DOHH2 (cell line): ENCODE data around the gene MLIP.

ENCODE experiments used
- H3F3A ChIP-seq: fragments of 200-600 bp; sonication (generic), shearing (Covaris generic); 2 replicates; pipeline ENCODE4 v1.6.0; 2016; ENCODE audit warnings: antibody characterized with exemption, mild to moderate bottlenecking; ENCODE audit not compliant: control insufficient read depth, insufficient read depth
- H3K27ac ChIP-seq: fragments of 200-600 bp; sonication (generic); 2 replicates; pipeline ENCODE4 v1.5.1; 2014; ENCODE audit warnings: low read depth, mild to moderate bottlenecking, low read length, moderate library complexity
- H3K27me3 ChIP-seq: fragments of 200-600 bp; sonication (generic); 2 replicates; pipeline ENCODE4 v1.6.1; 2014; ENCODE audit warnings: mild to moderate bottlenecking, low read length, mixed read lengths; ENCODE audit not compliant: control insufficient read depth
- H3K36me3 ChIP-seq: fragments of 200-600 bp; sonication (generic); 2 replicates; pipeline ENCODE4 v1.6.1; 2014; ENCODE audit warnings: mild to moderate bottlenecking, low read length, moderate library complexity, mixed read lengths; ENCODE audit not compliant: control insufficient read depth
- H3K4me1 ChIP-seq: fragments of 200-600 bp; sonication (generic); 2 replicates; pipeline ENCODE4 v1.6.1; 2014; ENCODE audit warnings: mild to moderate bottlenecking, low read length, mixed read lengths; ENCODE audit not compliant: control insufficient read depth
- H3K4me2 ChIP-seq: fragments of 200-600 bp; sonication (generic); 2 replicates; pipeline ENCODE4 v1.6.0; 2014; ENCODE audit warnings: mild to moderate bottlenecking, low read length, moderate library complexity
- H3K4me3 ChIP-seq: fragments of 200-600 bp; sonication (generic); 2 replicates; pipeline ENCODE4 v1.5.1; 2014; ENCODE audit warnings: mild to moderate bottlenecking, low read length, mixed read lengths
- H3K79me2 ChIP-seq: fragments of 200-600 bp; sonication (generic); 2 replicates; pipeline ENCODE4 v1.6.1; 2014; ENCODE audit warnings: mild to moderate bottlenecking, low read length, mixed read lengths; ENCODE audit not compliant: control insufficient read depth
- H3K9me2 ChIP-seq: fragments of 200-600 bp; sonication (generic); replicated peaks from 2 replicates; pipeline ENCODE4 v1.6.1; 2014; ENCODE audit warnings: mild to moderate bottlenecking, low read length, mixed read lengths; ENCODE audit not compliant: control insufficient read depth
- H3K9me3 ChIP-seq: fragments of 200-600 bp; sonication (generic); 2 replicates; pipeline ENCODE4 v1.6.1; 2014; ENCODE audit warnings: antibody characterized with exemption, low read length, mixed read lengths; ENCODE audit not compliant: control insufficient read depth, insufficient read depth
- H4K20me1 ChIP-seq: fragments of 200-600 bp; sonication (generic); 2 replicates; pipeline ENCODE4 v1.6.0; 2014; ENCODE audit warnings: low read depth, mild to moderate bottlenecking, antibody characterized with exemption, low read length, moderate library complexity; ENCODE audit not compliant: control insufficient read depth, insufficient read depth
- CTCF ChIP-seq: fragments of 200-600 bp; sonication (generic); IDR thresholded peaks from one replicate; pipeline ENCODE4 v1.5.1; 2014; ENCODE audit warnings: antibody characterized with exemption, mild to moderate bottlenecking, low read depth, low read length; ENCODE audit not compliant: poor library complexity, severe bottlenecking
- EZH2phosphoT487 ChIP-seq: fragments of 200-600 bp; sonication (generic); IDR thresholded peaks from 2 replicates; pipeline ENCODE4 v1.6.1; 2017; ENCODE audit warnings: borderline replicate concordance, mild to moderate bottlenecking, antibody characterized with exemption, low read length, moderate library complexity, mixed read lengths

Gene MLIP

DNA sequence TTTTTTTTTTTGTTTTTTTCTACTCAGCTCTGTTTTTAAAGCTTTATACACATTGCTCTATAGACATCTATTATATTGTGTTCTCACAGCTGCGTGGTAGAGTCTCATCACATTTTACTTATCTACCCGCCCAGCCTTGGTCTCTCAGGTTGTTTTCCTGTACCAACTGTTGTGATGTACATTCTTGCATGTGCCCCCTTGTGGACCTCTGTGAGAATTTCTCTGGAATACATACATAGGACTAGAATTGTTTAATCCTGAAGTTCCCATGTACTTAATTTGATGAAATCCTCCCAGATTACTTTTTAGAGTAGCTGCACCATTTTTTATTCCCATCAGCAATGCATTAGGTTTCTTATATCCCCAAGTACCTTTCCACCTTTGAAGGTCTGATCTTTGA, 156.6 kb downstream of the MLIP start:
- TF ChIP-seq EZH2phosphoT487 (no peak), CTCF (peak; percentile 52)
- H3K9me2 ChIP-seq = no peaks in the 10 kb centered on the region
- no peaks in the 10 kb centered on the region for H3K9me3 ChIP-seq
- H3K27me3 ChIP-seq = no peaks in the 10 kb centered on the region
- H3K4me2 ChIP-seq = no peak overlapping the region
- H3F3A ChIP-seq = no peaks in the 10 kb centered on the region
- H3K4me3 ChIP-seq = no peak overlapping the region
- H3K27ac ChIP-seq = no peak overlapping the region
- H3K4me1 ChIP-seq = no peaks in the 10 kb centered on the region
- H3K79me2 ChIP-seq = no peaks in the 10 kb centered on the region
- H3K36me3 ChIP-seq = no peaks in the 10 kb centered on the region
- no peaks in the 10 kb centered on the region for H4K20me1 ChIP-seq

- Histone ChIP-seq H4K20me1 (no peaks in the 10 kb centered on the region), H3K9me3 (no peaks in the 10 kb centered on the region), H3K27ac (no peak overlapping the region), H3K4me1 (no peaks in the 10 kb centered on the region), H3K9me2 (no peaks in the 10 kb centered on the region), H3K27me3 (no peaks in the 10 kb centered on the region), H3K4me3 (no peak overlapping the region), H3K79me2 (no peaks in the 10 kb centered on the region), H3K4me2 (no peak overlapping the region), H3K36me3 (no peaks in the 10 kb centered on the region), H3F3A (no peaks in the 10 kb centered on the region)
- TF ChIP-seq EZH2phosphoT487 (no peak), CTCF (no peak)
Observed at GRCh38 chr6:54273214-54273820, 162.1 kb downstream of the MLIP start.

DNA sequence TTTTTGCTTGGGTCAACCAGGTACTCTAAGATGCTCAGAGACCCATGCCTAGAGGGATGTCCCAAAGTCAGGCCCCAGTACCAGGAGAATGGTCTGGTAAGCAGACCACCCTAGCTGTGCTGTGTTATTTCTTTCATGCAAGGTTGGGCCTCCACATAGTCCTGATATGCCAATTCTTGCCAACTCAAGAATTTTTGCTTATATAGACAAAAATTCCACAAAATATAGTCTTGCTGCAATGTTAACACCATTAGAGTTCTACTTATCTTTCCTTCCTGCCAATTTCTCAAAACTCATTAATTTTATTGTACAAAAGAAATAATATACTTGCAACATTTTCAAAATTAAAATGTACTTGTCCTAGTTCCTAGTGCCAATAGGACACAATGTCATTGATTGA, 163.1 kb downstream of the MLIP start:
- H3K36me3 ChIP-seq = no peaks in the 10 kb centered on the region
- H3F3A ChIP-seq = no peaks in the 10 kb centered on the region
- H4K20me1 ChIP-seq = no peaks in the 10 kb centered on the region
- H3K4me1 ChIP-seq = no peaks in the 10 kb centered on the region
- TF ChIP-seq CTCF = no peak
- TF ChIP-seq EZH2phosphoT487 = no peak
- H3K4me3 ChIP-seq = no peak overlapping the region
- H3K79me2 ChIP-seq = no peaks in the 10 kb centered on the region
- no peaks in the 10 kb centered on the region for H3K27me3 ChIP-seq
- no peaks in the 10 kb centered on the region for H3K9me2 ChIP-seq
- no peak overlapping the region for H3K4me2 ChIP-seq
- no peaks in the 10 kb centered on the region for H3K9me3 ChIP-seq
- H3K27ac ChIP-seq = no peak overlapping the region

GRCh38 chr6:54282186-54282585, 170.9 kb downstream of the MLIP start:
- no peaks in the 10 kb centered on the region for H3K4me1 ChIP-seq
- no peak overlapping the region for H3K4me3 ChIP-seq
- H3F3A ChIP-seq = no peaks in the 10 kb centered on the region
- no peaks in the 10 kb centered on the region for H3K9me2 ChIP-seq
- H3K36me3 ChIP-seq = no peaks in the 10 kb centered on the region
- no peak for TF ChIP-seq CTCF
- TF ChIP-seq EZH2phosphoT487 = no peak
- H3K79me2 ChIP-seq = no peaks in the 10 kb centered on the region
- H4K20me1 ChIP-seq = no peaks in the 10 kb centered on the region
- no peaks in the 10 kb centered on the region for H3K9me3 ChIP-seq
- no peak overlapping the region for H3K27ac ChIP-seq
- H3K4me2 ChIP-seq = no peak overlapping the region
- no peaks in the 10 kb centered on the region for H3K27me3 ChIP-seq
